ENCODE data around the gene RAB11FIP3.

The RAB11FIP3 gene

DNA sequence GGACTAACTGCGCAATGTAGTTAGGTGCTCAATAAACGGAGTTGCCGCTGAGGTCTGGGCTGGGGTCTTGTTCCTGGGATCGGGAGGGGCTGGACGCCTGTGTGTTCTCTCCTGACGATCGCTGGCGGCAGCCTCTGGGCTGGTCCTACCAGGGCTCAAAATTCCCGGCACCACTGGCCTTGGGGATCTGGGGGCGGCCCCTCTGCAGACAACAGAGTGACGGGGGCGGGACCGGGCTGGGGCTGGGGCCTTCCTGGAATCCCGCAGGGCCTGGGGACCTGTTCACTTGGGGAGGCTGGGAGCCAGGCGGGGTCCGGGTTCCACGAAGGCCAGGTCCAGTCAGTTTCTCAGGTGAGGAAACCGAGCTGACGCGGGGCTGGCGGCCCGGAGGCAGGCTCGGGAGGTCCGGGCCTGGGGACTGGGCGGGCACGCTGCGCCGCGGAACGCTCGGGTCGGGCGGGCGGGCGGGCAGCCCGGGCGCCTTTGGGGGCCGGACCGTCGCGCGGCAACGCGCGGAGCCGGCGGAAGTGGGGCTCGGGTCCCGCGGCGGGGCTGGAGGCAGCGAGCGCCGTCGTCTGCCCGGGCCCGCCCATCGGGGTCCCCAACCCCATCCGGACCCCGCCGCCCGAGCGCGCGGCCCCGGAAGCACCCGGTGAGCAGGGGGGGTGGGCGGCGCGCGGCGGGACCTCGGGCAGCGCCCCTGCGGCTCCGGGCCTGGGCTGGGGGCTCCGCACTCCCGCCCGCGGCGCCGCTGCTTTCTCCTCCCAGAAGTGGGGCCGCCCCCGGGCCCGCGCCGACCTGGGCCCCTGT is 144.2 kb downstream of the RAB11FIP3 start, which contains the start of gene PIGQ:
PIGQ (plus strand) TSS at position 524 of the 810 bp plus-strand sequence. CDS start 4,107 bp downstream, outside the sequence.
- TF ChIP-seq CTCF (IDR thresholded peaks at IDR 0.05; ENCODE audit: low read depth, low read length, missing control alignments) = no peak
- H3K4me3 ChIP-seq (ENCODE audit: low read depth, low read length) = peak within 1 kb of the TSS; percentile 91
- no peak for DNase-seq (ENCODE audit: low read depth)

All from GM12864 (cell line).